ENCODE data around the gene ATR. TPM values are rescaled to one million over a fixed set of nuclear protein-coding genes. Genes with fewer than 3 reads are reported as not detected.

Gene ATR
- total and polyA plus RNA-seq, 4 donors = 18.0 to 44.3 (median 21.8) TPM

GRCh38 chr3:142501004-142501926 is 77.3 kb downstream of the ATR start:
- Histone ChIP-seq H3K36me3 (ENCODE audit: control insufficient read depth, insufficient read depth, low read length) (peaks cover 5% of the 10 kb centered on the region), H3K4me1 (ENCODE audit: control insufficient read depth, insufficient read depth, low read length) (no peaks in the 10 kb centered on the region), H3K9me3 (ENCODE audit: control insufficient read depth, insufficient read depth, low read length) (no peaks in the 10 kb centered on the region), H3K4me3 (ENCODE audit: low read depth, low read length) (no peak overlapping the region), H3K27ac (ENCODE audit: low read depth, low read length) (no peak overlapping the region), H3K27me3 (ENCODE audit: control insufficient read depth, insufficient read depth, low read length) (no peaks in the 10 kb centered on the region)
- DNase-seq (ENCODE audit: low read depth in 4 of 6, low spot score in 6 of 6) = no peak
- WGBS (ENCODE audit: insufficient coverage) = no CpG with 5 or more reads among the region's 5 CpGs

DNA sequence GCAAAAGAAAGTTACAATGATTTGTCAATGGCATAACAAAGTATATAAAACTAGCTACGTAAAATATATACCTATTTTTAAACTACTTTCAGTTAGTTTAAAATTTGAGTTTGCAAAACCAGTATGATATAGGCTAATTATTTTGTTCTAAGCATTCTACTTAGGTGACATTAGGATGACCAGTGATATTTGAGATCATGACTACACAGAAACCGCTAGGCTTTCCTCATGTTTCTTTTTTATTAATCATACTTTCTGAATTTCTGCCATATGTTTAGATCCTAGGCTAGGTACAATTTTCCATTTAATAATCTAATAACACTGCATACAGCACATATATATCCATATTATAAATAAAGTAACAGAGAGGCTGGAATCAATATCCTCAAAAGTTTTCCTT is 78.3 kb downstream of the ATR start:
- no peaks in the 10 kb centered on the region for H3K9me3 ChIP-seq (ENCODE audit: control insufficient read depth, insufficient read depth, low read length)
- no CpG with 5 or more reads among the region's 2 CpGs for WGBS (ENCODE audit: insufficient coverage)
- H3K4me1 ChIP-seq (ENCODE audit: control insufficient read depth, insufficient read depth, low read length) = no peaks in the 10 kb centered on the region
- no peaks in the 10 kb centered on the region for H3K27me3 ChIP-seq (ENCODE audit: control insufficient read depth, insufficient read depth, low read length)
- H3K27ac ChIP-seq (ENCODE audit: low read depth, low read length) = no peak overlapping the region
- H3K36me3 ChIP-seq (ENCODE audit: control insufficient read depth, insufficient read depth, low read length) = peaks cover 3% of the 10 kb centered on the region
- DNase-seq (ENCODE audit: low read depth in 4 of 6, low spot score in 6 of 6) = no peak
- H3K4me3 ChIP-seq (ENCODE audit: low read depth, low read length) = no peak overlapping the region

GRCh38 chr3:142498397-142499180 is 79.9 kb downstream of the ATR start:
- no peak for DNase-seq (ENCODE audit: low read depth in 4 of 6, low spot score in 6 of 6)
- H3K36me3 ChIP-seq (ENCODE audit: control insufficient read depth, insufficient read depth, low read length) = peaks cover 5% of the 10 kb centered on the region
- no CpG with 5 or more reads among the region's 2 CpGs for WGBS (ENCODE audit: insufficient coverage)

GRCh38 chr3:142497729-142498128 is 80.8 kb downstream of the ATR start:
- no peak for DNase-seq (ENCODE audit: low read depth in 4 of 6, low spot score in 6 of 6)
- no peaks in the 10 kb centered on the region for H3K9me3 ChIP-seq (ENCODE audit: control insufficient read depth, insufficient read depth, low read length)
- no peaks in the 10 kb centered on the region for H3K27me3 ChIP-seq (ENCODE audit: control insufficient read depth, insufficient read depth, low read length)
- no CpG with 5 or more reads among the region's 1 CpG for WGBS (ENCODE audit: insufficient coverage)
- no peaks in the 10 kb centered on the region for H3K4me1 ChIP-seq (ENCODE audit: control insufficient read depth, insufficient read depth, low read length)
- no peak overlapping the region for H3K27ac ChIP-seq (ENCODE audit: low read depth, low read length)
- H3K36me3 ChIP-seq (ENCODE audit: control insufficient read depth, insufficient read depth, low read length) = peaks cover 6% of the 10 kb centered on the region
- H3K4me3 ChIP-seq (ENCODE audit: low read depth, low read length) = no peak overlapping the region

More at GRCh38 chr3:142498397-142499180, 79.9 kb downstream of the ATR start:
- H3K4me3 ChIP-seq (ENCODE audit: low read depth, low read length) = no peak overlapping the region
- H3K9me3 ChIP-seq (ENCODE audit: control insufficient read depth, insufficient read depth, low read length) = no peaks in the 10 kb centered on the region
- no peaks in the 10 kb centered on the region for H3K27me3 ChIP-seq (ENCODE audit: control insufficient read depth, insufficient read depth, low read length)
- H3K4me1 ChIP-seq (ENCODE audit: control insufficient read depth, insufficient read depth, low read length) = no peaks in the 10 kb centered on the region
- H3K27ac ChIP-seq (ENCODE audit: low read depth, low read length) = no peak overlapping the region

- no peak for DNase-seq (ENCODE audit: low read depth in 4 of 6, low spot score in 6 of 6)
- H3K27ac ChIP-seq (ENCODE audit: low read depth, low read length) = no peak overlapping the region
- H3K4me1 ChIP-seq (ENCODE audit: control insufficient read depth, insufficient read depth, low read length) = no peaks in the 10 kb centered on the region
- H3K27me3 ChIP-seq (ENCODE audit: control insufficient read depth, insufficient read depth, low read length) = no peaks in the 10 kb centered on the region
- H3K36me3 ChIP-seq (ENCODE audit: control insufficient read depth, insufficient read depth, low read length) = peaks cover 8% of the 10 kb centered on the region
- no CpG with 5 or more reads among the region's 3 CpGs for WGBS (ENCODE audit: insufficient coverage)
- H3K9me3 ChIP-seq (ENCODE audit: control insufficient read depth, insufficient read depth, low read length) = no peaks in the 10 kb centered on the region
- no peak overlapping the region for H3K4me3 ChIP-seq (ENCODE audit: low read depth, low read length)
Measured at GRCh38 chr3:142495103-142495502, 83.4 kb downstream of the ATR start.

DNA sequence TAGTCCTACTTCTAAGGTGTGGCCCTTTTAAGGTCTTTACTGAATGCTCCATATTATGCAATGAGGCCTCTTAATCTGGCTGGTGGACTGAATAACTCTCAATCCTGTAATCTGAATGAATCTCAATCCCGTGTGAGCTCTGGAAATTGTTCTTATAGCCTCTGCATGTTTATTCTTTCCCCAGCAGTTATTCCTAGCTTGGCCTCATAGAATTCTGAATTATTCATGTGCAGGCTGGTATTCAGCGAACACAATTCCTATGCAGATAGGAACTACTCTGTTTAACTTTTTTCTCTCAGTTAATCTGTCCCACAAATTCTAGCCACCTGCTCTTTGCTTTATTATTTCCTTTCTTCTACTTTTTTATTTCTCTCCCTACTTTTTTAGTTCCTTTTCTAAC is 86.3 kb downstream of the ATR start:
- H3K27ac ChIP-seq (ENCODE audit: low read depth, low read length) = no peak overlapping the region
- WGBS (ENCODE audit: insufficient coverage) = 60% methylated on average over 2 of the region's 2 CpGs
- no peaks in the 10 kb centered on the region for H3K27me3 ChIP-seq (ENCODE audit: control insufficient read depth, insufficient read depth, low read length)
- DNase-seq (ENCODE audit: low read depth in 4 of 6, low spot score in 6 of 6) = no peak
- H3K4me3 ChIP-seq (ENCODE audit: low read depth, low read length) = no peak overlapping the region
- H3K36me3 ChIP-seq (ENCODE audit: control insufficient read depth, insufficient read depth, low read length) = peaks cover 11% of the 10 kb centered on the region
- no peaks in the 10 kb centered on the region for H3K4me1 ChIP-seq (ENCODE audit: control insufficient read depth, insufficient read depth, low read length)
- H3K9me3 ChIP-seq (ENCODE audit: control insufficient read depth, insufficient read depth, low read length) = no peaks in the 10 kb centered on the region

- 96% methylated on average over 2 of the region's 5 CpGs for whole genome bisulfite sequencing (ENCODE audit: insufficient coverage)
- H3K27ac ChIP-seq (ENCODE audit: low read depth, low read length) = no peak overlapping the region
- H3K4me3 ChIP-seq (ENCODE audit: low read depth, low read length) = no peak overlapping the region
- no peaks in the 10 kb centered on the region for H3K27me3 ChIP-seq (ENCODE audit: control insufficient read depth, insufficient read depth, low read length)
- H3K36me3 ChIP-seq (ENCODE audit: control insufficient read depth, insufficient read depth, low read length) = peaks cover 18% of the 10 kb centered on the region
- no peaks in the 10 kb centered on the region for H3K9me3 ChIP-seq (ENCODE audit: control insufficient read depth, insufficient read depth, low read length)
- no peaks in the 10 kb centered on the region for H3K4me1 ChIP-seq (ENCODE audit: control insufficient read depth, insufficient read depth, low read length)
- DNase-seq (ENCODE audit: low read depth in 4 of 6, low spot score in 6 of 6) = no peak
Measured at GRCh38 chr3:142489572-142490323, 88.8 kb downstream of the ATR start.

- DNase-seq (ENCODE audit: low read depth in 4 of 6, low spot score in 6 of 6) = no peak
- H3K36me3 ChIP-seq (ENCODE audit: control insufficient read depth, insufficient read depth, low read length) = peaks cover 29% of the 10 kb centered on the region
- no peaks in the 10 kb centered on the region for H3K27me3 ChIP-seq (ENCODE audit: control insufficient read depth, insufficient read depth, low read length)
- H3K9me3 ChIP-seq (ENCODE audit: control insufficient read depth, insufficient read depth, low read length) = peaks cover 5% of the 10 kb centered on the region
- H3K4me3 ChIP-seq (ENCODE audit: low read depth, low read length) = no peak overlapping the region
- H3K27ac ChIP-seq (ENCODE audit: low read depth, low read length) = no peak overlapping the region
- H3K4me1 ChIP-seq (ENCODE audit: control insufficient read depth, insufficient read depth, low read length) = no peaks in the 10 kb centered on the region
- 90% methylated on average over 1 of the region's 4 CpGs for WGBS (ENCODE audit: insufficient coverage)
Measured at GRCh38 chr3:142484912-142485435, 93.6 kb downstream of the ATR start.

DNA sequence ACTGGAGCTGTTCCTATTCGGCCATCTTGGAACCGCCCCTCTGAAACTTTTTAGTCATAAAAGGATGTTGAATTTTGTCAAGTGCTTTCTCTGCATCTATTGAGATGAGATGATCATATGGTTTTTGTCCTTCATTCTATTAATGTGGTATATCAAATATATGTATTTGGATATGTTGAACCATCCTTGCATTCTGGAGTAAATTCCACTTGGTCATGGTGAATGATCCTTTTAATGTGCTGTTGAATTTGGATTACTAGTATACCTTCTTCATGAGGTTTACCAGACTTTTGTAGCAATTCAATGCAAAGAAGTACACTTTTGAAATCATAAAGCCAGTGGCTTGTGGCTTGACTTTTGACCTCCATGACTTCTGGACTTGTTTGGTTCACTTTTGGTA is 97.3 kb downstream of the ATR start:
- DNase-seq (ENCODE audit: low read depth in 4 of 6, low spot score in 6 of 6) = no peak
- H3K36me3 ChIP-seq (ENCODE audit: control insufficient read depth, insufficient read depth, low read length) = peaks cover 18% of the 10 kb centered on the region
- no peaks in the 10 kb centered on the region for H3K4me1 ChIP-seq (ENCODE audit: control insufficient read depth, insufficient read depth, low read length)
- no peak overlapping the region for H3K27ac ChIP-seq (ENCODE audit: low read depth, low read length)
- H3K9me3 ChIP-seq (ENCODE audit: control insufficient read depth, insufficient read depth, low read length) = peaks cover 5% of the 10 kb centered on the region
- no peak overlapping the region for H3K4me3 ChIP-seq (ENCODE audit: low read depth, low read length)
- WGBS (ENCODE audit: insufficient coverage) = no CpG with 5 or more reads among the region's 2 CpGs
- H3K27me3 ChIP-seq (ENCODE audit: control insufficient read depth, insufficient read depth, low read length) = no peaks in the 10 kb centered on the region

Data from spinal cord (tissue), 10 donors.